NCI-H524 (cell line): ENCODE data around the gene ZNF546.
"Not testable (repeated sequence)": the region's sequence is repeated elsewhere in the genome, so short reads cannot be mapped to it uniquely, and the experiment has no call there.

ENCODE experiments used
- DNase-seq, 2 experiments: peaks; one replicate each; lab custom pipeline; 2025; lab: John Stamatoyannopoulos, UW

Gene ZNF546

DNA sequence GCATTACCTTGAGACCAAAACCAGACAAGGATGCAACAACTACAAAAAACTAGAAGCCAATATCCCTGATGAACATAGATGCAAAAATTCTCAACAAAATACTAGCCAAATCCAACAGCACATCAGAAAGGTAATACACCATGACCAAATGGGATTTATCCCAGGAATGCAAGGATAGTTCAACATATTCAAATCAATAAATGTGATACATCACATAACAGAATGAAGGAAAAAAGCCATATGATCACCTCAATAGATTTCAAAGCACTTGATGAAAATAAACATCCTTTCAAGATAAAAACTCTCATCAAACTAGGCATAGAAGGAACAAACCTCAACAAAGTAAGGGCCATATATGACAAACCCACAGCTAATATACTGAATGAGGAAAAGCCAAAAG is 10.2 kb upstream of the ZNF546 start:
- no peak for DNase-seq

DNA sequence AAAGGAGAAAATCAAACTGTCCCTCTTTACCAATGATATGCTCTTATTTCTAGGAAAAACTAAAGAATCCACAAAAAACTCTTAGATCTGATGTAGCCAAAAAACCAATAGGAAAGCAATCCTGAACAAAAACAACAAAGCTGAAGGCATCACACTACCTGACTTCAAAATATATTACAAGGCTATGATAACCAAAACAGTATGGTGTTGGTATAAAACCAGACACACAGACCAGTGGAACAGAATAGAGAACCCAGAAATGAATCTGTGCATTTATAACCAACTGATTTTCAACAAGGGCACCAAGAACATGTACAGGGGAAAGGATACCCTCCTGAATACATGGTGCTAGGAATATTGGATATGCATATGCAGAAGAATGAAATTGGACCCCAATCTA is 9.7 kb upstream of the ZNF546 start:
- no peak for DNase-seq

DNA sequence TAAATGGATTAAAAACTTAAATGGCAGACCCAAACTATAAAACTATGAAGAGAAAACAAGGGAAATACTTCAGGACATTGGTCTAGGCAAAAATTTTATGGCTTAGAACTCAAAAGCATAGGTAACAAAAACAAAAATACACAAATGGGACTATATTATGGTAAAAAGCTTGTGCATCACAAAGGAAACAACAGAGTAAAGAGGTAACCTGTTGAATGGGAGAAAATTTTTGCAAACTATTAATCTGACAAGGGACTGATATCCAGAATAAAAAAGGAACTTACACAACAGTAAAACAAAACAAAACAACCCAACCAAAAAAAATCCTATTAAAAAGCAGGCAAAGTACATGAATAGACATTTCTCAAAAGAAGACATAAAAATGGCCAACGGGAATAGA is 9.3 kb upstream of the ZNF546 start:
- no peak for DNase-seq

DNA sequence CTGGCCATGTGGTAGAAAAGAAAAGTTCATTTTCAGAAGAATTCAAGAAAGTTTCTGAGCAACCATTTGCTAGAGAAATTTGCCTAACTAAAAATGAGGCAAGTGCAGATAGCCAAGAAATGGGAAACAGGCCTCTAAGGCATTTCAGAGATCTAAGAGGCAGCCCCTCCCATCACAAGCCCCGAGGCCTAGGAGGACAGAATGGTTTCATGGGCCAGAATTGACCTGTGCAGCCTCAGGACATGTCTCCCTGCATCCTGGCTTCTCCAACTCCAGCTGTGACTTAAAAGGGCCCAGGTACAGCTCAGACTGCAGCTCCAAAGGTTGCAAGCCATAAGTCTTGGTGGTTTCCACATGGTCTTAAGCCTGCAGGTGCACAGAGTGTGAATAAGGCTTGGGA is 3.3 kb upstream of the ZNF546 start:
- no peak for DNase-seq

DNA sequence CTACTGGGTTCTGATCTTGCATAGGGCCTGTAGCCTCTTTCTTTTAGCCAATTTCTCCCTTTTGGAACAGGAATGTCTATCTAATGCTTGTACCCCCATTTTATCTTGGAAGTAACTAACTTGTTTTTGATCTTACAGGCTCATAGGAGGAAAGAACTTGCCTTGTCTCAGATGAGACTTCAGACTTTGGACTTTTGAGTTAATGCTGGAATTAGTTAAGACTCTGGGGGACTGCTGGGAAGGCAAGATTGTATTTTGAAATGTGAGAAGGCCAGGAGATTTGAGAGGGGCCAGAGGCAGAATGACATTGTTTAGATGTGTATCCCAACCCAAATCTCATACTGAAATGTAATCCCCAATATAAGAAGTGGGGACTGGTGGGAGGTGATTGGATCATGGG is 2.5 kb upstream of the ZNF546 start:
- no peak for DNase-seq

DNA sequence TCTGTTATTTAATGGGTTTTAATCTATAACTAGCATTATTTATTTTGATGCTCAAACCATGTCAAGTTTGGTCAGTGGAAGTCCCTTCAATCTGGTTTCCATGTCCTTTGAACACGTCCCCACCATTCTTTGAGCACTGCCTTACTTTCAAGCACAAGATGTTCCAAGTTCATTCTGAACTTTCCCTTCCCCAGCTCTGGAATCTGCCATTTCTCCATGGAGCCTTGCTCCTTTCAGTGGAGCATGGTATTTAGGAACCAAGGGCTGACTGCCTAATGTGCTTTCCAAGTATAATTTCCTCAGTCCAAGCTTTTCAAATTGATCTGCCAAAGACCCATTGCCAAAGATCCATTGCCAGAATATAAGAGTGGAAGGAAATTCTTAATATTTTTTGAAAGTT is 1.1 kb upstream of the ZNF546 start:
- no peak for DNase-seq

DNA sequence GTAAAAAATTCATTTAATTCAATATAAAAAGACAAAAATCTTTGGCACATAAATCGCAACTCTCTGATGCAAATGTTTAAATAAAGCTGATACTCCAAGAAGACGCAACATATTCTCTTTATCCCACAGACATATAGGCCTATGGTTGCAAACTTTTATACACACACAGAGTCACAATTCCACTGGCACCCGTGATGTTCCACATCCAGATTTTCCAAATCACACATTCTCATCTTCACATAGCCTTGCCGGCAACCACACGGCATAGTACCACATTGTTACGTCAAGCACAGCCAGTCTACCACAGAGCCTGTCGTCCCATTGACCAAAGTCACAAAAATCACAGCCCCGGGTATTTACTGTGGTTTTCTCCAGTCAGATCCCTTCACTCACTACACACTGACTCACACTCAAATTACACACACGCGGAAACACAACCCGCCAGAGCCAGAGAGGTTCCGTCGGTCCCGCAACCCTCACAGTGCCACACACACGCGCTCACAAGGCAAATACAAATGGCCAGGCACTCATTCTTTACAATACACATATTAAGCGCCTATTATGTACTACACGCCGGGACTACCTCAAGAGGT is 546 bp upstream of the ZNF546 start:
- DNase-seq, result peak; percentile 42 to 63

DNA sequence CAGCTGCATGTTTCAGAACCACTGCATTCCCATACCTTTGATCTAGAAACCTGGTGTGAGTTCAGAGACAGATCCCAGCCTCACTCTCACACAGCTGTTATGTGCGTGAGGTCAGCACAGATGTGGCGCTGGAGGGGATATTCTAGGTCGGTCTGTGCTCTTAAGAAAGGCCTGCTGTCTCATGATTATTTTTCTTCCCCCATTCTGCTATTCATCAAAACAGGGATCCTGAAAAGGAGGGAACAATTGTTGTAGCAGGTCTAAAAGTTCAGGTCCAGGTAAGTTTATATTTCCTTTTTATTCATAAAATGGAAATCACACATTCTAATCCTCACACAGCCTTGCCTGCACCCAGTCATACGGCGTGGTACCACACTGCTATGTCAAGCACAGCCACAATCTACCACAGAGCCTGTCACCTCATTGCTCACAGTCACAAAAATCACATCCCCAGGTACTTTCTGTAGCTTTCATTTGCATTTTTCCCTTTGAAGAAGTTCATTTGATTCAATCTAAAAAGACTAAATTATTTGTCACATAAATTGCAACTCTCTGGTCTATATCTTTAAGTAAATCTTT is 867 bp downstream of the ZNF546 start:
- DNase-seq, result no peak

DNA sequence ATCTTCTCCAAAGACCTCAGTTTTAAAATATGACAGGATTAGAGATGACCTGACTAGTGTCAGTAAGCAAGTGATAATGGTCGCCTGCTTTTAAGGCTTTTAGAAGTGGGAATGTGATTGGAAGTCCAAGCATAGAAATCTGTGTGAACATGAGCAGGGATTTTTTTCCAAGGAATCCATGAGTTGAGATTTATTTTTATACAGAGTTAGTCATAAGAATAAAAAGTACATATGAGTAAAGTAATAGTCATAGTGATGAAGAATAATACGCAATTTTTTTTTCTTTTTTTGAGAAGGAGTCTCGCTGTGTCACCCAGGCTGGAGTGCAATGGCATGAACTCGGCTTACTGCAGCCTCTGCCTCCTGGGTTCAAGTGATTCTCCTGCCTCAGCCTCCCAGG is 1.6 kb downstream of the ZNF546 start:
- no peak for DNase-seq

DNA sequence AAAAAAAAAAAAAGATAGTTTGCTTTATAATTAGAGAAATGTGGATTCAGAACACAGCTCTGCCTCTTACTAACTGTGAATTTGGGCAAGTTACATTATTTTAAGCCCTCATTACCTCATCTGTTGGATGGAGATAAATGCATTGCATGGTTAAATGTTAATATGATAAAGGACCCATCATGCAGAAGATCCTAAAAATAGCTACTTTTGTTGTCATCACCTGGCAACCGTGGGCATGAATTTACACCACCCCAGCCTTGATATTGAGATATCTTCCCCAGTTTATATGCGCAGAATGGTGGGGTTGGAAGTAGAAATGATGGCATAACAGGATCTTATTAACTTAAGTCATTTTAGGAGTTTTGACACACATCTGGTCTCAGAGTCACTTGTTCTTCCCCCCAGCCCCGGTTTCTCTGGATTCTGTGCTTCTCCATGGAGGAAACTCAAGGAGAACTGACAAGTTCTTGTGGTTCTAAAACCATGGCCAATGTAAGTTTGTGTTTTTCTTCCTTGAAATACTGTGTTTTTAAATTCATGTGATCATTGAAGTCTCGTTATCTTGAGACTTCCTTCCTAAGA is 8.9 kb downstream of the ZNF546 start:
- DNase-seq, result no peak

DNA sequence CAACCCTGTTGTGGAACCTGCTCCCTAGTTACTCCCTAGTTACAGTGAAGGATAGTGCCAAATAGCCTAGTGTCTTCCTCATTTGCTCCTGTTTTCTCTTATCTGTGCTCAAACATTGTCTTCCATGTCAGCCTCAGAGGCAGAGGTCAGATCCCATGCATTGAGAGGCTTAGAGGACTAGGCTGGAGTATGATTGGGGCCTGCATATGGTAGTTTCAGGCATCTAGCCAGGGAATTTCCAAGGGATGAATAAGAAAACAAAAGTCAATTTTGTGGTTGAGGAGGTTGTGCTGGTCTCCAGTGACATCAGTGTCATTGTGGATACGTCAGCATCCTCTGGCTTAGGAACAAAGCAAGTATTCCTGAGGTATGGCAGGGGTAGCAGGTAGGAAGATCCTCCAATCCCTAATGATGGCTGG is 9.4 kb downstream of the ZNF546 start:
- no peak for DNase-seq

DNA sequence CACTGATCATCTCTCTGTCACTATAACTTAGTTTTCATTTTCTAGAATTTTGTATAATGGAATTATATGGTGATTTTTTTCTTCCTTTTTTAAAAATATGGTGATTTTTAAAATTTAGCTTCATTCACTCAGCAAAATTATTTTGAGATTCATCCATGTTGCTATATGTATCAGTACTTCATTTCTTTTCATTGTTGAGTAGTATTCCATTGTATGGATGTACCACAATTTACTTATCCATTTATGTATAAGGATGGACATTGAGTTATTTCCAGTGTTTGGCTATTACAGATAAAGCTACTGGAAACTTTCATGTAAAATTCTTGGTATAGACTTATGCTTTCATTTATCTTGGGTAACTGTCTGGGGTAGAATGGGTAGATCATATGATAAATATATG is 12.8 kb downstream of the ZNF546 start:
- DNase-seq, result no peak

DNA sequence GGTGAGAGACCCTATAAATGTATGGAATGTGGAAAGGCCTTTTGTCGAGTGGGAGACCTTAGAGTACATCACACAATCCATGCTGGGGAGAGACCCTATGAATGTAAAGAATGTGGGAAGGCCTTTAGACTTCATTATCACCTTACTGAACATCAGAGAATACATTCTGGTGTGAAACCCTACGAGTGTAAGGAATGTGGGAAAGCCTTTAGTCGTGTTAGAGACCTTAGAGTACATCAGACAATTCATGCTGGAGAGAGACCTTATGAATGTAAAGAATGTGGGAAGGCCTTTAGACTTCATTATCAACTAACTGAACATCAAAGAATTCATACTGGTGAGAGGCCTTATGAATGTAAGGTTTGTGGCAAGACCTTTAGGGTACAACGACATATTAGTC is 17.1 kb downstream of the ZNF546 start:
- no peak for DNase-seq

DNA sequence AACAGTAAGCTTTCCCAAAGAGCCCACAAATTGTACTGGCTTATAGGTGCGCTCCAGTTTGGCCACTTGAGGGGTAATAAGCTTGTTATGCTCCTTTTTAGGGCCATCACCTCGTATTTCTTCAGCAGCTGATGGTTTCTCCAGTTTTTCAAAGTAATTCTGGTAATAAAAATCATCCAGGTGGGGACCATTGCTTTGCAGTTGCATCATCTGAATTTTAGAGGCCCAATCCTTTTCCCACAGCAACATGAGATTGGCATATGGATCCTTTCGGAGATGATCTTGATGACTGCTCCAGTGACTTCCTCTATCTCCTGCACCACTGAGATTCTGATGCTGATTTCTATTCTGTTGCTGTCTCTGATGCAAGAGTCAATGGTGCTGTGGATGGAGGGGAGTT is 27.1 kb downstream of the ZNF546 start:
- DNase-seq, result no peak

DNA sequence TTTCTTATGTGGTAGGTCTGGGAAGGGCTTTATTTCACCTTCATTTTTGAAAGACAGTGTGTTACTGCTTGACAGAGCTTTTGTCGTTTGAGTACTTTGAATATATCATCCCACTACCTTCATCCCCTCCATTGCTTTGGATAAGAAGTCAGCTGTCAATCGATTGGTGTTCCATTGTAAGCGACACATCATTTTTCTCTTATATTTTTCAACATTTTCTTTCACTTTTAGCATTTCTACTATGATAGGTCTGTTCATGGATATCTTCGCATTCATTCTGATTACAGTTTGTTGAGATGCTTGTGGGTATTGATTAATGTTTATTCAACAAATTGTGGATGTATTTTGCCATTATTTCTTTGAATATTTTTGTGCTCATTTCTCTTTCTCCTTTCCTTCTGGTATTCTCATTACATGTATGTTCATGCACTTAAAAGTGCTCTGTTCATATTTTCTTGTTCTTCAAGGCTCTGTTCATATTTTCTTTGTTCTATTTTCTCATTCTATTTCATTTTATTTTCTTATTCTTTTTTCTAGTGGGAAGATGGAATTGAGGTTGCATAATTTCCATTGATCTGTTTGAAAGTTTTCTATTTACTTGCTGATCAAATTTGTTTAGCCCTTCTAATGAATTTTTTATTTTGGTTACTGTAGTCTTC is 29.2 kb downstream of the ZNF546 start:
- no peak for DNase-seq

DNA sequence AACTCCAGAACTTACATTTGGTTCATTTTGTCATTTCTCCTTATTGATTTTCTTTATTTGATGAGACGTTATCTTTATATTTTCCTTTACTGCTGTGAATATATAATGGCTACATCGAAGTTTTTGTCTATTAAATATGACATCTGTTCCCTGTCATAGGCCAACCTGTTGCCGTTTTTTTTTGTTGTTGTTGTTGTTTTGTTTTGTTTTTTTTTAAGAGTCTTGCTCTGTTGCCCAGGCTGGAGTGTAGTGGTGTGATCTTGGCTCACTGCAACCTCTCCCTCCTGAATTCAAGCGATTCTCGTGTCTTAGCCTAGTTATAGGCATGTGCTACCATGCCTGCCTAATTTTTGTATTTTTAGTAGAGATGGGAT is 29.7 kb downstream of the ZNF546 start:
- no peak for DNase-seq

DNA sequence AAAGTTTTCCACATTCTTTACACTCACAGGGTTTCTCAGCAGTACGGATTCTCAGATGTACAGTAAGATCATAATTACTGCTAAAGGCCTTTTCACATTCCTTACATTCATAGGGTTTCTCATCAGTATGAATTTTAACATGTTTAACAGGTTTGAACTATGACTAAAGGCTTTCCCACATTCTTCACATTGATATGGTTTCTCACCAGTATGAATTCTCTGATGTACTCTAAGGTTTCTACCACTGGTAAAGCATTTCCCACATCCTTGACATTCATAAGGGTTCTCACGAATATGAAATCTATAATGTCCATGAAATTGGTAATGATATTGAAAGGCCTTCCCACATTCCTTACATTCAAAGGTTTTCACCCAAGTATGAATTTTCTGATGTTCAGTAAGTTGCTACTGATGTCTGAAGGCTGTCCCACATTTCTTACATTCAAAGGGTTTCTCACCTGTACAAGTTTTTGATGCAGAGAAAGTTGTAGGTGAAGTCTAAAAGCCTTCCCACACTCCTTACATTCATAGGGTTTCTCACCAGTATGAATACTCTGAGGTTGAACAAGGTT is 37.2 kb downstream of the ZNF546 start:
- no peak for DNase-seq

DNA sequence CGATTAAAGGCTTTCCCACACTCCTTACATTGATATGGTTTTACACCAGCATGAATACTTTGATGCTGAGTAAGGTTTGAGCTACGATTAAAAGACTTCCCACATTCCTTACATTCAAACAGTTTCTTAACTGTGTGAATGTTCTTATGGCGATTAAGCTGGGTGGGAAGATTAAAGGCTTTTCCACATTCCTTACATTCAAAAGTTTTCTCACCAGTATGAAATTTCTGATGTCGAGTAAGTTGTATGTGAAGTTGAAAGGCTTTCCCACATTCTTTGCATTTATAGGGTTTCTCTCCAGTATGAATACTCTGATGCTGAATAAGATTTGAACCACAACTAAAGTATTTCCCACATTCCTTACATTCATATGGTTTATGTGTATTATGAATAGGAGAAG is 39.1 kb downstream of the ZNF546 start:
- no peak for DNase-seq

DNA sequence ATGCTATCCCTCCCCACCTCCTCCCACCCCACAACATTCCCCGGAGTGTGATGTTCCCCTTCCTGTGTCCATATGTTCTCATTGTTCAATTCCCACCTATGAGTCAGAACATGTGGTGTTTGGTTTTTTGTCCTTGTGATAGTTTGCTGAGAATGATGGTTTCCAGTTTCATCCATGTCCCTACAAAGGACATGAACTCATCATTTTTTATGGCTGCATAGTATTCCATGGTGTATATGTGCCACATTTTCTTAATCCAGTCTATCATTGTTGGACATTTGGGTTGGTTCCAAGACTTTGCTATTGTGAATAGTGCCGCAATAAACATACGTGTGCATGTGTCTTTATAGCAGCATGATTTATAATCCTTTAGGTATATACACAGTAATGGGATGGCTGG is 41.2 kb downstream of the ZNF546 start:
- DNase-seq, result not testable (repeated sequence)

DNA sequence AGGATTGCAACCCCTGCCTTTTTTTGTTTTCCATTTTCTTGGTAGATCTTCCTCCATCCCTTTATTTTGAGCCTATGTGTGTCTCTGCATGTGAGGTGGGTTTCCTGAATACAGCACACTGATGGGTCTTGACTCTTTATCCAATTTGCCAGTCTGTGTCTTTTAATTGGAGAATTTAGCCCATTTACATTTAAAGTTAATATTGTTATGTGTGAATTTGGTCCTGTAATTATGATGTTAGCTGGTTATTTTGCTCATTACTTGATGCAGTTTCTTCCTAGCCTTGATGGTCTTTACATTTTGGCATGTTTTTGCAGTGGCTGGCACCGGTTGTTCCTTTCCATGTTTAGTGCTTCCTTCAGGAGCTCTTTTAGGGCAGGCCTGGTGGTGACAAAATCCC is 44.9 kb downstream of the ZNF546 start:
- not testable (repeated sequence) for DNase-seq

DNA sequence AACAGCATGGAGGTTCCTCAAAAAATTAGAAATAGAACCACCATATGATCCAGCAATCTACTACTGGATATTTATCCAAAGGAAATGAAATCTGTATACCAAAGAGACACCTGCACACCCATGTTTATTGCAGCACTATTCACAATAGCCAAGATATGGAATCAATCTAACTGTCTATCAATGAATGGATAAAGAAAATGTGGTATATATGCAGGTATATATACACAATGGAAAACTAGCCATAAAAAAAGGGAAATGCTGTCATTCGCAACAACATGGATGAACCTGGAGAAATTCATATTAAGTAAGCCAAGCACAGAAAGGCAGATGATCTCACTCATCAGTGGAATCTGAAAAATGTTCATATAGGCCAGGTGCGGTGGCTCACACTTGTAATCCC is 56.6 kb downstream of the ZNF546 start:
- DNase-seq, result no peak

DNA sequence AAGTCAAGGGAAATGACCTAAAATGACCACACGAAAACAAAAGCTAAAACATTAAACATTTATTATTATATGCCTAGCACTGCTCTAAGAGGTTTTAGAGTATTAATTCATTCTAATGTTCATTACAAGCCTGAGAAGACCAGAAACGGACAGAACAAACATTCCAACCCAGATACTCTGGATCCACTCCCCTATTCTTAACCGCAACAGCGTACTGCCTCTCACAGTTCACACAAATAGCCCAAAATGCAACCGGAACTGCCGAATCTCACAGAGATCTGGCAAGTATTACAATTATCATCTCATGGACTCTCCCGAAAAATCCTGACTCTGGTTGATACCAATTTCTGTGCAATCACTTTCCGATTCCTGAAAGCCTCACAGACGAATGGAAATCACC is 57.8 kb downstream of the ZNF546 start:
- no peak for DNase-seq

DNA sequence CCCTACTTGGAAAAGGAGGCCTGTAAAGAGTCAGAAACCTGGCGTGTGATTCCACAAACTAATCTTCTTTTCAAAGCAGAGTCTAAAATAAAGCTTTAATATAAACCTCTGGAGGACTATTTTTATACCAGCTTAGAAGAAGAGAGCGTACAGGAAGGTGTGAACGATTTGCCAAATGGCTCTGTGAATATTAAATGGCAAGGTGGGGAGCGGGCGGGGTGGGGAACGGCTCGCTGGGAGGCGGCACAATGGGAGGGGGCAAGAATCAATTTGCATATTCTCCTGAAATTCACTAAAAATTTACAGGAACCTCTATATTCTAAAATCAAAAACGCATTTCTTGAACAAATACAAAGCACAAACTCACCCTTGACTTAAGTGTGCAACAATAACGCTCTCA is 58.2 kb downstream of the ZNF546 start:
- no peak for DNase-seq
